Hematopoietic multipotent progenitor cell treated with erythropoietin and hydrocortisone succinate and interleukin-3 and kit ligand, for 6 days (in vitro differentiated cells): Measurements from ENCODE around the gene LIX1.
"Not testable (repeated sequence)": the region's sequence is repeated elsewhere in the genome, so short reads cannot be mapped to it uniquely, and the experiment has no call there.

Source experiments
- DNase-seq: peaks from one replicate; pipeline ENCODE4 v3.0.0-alpha.2; 2015

LIX1 gene

DNA sequence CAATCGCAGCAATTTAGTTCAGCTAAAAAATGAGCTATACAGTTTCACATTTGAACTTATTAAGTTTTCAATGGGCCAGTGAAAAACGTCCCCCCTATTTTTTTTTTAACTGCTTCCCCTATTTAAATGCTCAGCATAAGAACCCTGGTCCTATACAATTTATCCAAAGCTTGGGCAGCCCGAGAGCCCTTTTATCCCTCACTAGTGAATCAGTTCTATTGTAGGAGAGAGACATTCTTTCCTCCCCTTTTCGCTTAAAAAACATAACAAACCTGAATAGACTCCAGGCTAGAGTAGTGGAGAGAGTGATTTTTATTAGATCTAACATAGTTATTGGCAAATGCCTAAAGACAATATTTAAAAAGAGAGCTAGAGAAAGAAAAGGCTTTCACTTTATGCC is 1.4 kb downstream of the LIX1 start:
- DNase-seq, result no peak

DNA sequence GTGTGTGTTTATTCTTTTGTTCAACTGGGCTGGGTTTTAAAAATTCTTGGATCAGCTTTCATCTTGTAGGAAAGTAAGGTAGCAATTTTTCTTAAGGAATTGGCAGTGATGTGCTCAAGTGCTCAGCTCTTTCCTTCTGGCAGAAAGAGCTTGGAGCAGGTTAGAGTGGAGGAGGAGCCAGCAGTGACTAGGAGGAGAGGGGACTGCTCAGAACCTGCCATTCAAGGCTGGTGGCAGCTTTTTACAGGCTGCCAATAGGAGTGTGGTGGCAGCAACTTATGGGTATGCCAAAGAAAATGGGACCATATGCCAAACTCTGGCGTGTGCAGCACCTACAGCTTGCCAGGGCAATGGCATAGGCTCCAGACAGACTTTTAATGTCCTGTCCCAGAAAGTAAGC is 2.2 kb downstream of the LIX1 start:
- DNase-seq, result not testable (repeated sequence)

DNA sequence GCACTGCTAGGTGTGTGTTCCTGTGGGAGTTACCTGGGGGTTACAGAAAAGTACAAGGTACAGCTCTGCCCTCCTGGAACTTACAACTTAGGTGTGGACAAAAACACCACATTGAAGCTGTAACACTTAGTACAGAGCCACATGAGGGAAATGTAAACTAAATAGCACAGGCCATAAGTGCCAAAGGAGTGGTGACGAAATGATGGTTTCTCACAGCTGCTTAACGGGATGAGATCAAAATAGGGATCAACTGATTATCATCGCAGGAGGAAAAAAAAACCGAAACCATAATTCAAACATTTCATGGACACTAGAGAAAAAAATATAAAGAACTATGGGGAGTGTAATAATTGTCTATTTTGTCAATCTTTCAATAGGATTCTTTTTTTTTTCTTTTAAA is 5.9 kb downstream of the LIX1 start:
- DNase-seq, result no peak

DNA sequence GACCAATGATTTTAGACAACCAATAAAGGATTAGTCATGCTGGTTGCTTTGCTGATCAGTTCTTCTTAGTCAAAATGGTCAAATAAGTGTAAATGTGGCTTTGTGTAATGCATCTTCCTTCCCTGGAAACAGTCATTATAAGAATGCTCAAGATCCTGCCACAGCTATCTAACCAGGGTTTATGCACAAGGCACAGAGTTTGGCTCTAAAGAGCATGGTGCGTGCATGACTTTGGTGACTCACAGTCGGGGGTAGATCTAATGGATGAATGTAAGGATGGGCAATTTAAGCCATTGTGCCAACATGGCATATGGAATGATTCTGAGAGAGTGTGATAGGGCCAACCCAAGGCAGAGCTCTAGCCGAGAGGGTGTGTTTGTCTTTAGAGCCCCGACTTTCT is 6.5 kb downstream of the LIX1 start:
- no peak for DNase-seq

DNA sequence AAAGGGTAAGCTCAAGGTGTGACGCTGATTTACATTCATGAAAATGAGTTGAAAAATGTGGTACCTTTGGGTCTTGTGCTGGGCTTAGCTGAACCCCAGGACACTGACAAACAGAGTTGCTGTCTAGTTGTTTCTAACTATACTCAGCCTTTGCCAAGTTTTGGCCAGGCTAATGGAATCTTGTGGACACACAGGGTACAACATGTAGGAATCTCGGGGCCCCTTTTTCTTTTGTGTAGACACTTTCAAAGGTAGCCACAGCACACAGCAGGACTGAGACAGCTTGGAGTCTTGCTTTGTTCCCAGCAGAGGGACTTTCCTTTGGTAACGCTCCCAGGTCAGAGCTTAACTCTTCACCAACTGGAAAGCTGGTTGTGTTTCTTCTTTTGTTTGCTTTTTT is 7.8 kb downstream of the LIX1 start:
- DNase-seq, result no peak

DNA sequence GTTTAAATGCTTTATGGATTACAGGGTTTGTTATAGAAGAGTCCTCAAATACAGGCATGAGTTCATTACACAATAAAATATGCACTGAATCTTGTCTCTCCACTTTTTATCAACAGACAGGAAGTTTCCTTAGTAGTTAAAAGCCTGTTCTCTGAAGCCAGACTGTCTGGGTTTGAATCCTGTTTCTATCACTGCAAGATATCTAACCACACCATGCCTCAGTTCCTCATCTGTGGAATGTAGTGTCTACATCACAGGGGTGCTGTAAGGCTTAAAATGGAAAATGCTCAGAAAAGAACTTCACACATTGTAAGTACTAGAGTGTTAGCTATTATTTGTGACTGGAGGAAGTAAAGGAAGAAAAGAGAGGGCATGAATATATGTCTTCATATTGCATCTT is 9.3 kb downstream of the LIX1 start:
- DNase-seq, result no peak

DNA sequence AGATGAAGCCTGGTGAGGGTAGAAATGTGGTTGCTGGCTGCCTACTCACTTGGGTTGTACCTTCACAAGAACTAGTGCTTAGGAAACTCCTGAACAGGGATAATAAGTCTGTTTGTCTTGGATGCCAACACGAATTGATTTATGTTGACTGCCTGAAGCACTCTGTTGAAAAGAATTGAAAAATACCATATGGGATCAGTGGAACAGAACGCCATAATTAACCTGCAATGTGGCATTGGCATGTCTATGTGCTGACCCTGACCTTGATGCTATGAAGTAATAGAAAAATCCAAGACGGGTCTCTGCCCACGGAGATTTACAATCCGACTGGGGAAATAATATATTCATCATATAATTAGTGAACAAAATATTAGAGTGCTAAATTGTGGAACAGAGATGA is 10.5 kb downstream of the LIX1 start:
- DNase-seq, result no peak

DNA sequence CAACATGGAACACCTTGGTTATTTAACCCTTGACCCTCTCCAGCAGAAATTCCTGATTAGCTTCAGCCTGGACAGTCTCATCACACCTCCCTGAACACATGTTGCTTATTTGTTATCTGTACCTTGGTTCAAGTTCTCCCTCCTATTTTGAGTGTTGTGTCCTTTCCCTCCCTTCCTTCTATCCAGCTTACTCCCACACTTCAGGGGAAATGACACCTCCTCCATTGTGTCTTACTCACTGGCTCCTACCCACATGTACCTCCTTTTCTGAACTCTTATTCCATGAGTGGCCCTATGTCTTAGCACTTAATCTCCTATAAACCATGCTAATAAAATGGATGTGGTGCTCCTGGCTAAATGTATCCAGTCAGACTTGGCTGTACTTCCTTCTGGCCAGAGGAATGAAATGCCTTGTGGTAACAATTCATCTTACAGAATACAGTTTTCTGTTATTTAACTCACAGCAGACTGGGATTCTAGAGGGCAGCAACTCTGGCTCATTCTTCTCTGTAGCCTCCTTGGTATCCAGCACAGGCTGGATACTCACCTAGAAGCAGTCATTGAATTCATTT is 11.2 kb downstream of the LIX1 start:
- DNase-seq, result no peak

DNA sequence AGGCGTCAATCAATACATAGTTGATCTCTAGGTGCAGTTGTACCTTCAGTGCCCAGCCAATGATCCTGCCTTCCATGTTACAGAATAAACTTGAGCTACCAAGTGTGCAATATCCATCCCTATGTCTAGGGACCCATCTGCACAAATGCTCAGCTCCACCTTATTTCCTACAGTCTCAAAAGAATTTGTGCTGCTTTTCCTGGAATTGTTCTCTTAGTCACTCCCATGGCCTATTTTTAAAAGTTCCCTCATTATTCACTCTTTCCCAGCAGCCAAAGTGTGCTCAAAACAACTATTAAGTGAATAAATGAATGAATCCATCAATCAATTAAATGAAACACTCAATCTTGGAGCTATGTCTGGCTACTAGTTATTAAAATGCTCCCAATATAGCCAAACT is 14.7 kb downstream of the LIX1 start:
- DNase-seq, result no peak

DNA sequence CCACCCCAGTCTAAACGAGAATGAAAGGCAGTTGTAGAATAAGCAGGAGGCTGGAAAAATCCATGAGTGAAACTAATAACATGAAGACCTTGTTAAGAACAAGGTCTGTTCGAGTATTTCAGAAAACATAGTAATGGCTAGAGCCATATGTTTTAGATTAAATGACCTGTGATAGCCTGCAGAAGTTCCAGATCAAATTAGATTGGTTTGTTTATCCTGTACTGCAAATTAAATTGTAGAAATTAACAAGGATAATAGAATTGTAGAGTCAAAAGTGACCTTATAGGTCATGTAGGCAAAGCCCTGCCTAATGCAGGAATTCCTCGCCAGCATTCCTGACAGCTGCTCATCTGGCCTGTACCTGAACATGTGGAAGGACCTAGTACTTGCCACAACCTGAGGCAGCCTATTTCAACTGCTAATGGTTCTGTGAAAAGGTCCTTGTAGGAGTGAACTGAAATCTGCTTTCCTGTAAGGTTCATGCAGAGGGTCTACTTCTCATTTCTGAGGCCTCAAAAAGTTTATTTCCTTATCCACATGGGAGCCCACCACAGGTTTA is 17.2 kb downstream of the LIX1 start:
- no peak for DNase-seq

DNA sequence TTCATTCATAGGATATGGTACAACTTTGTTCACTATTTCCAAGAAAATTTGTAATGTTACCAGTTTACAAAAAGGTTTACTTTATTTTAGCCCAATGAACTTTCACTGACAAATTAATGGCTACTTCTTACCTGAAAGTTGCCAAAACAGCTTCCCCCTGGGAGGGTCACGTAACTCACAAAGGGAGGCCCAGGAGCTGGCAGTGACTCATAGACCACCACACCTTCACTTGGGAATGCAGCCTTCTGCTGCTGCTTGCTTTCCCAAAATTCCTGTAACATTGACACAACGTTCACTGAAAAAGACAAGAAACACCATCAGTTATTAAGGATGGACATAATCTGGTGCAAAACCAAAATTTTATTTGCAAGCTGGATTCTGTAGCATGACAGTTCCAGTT is 18.1 kb downstream of the LIX1 start:
- DNase-seq, result no peak

DNA sequence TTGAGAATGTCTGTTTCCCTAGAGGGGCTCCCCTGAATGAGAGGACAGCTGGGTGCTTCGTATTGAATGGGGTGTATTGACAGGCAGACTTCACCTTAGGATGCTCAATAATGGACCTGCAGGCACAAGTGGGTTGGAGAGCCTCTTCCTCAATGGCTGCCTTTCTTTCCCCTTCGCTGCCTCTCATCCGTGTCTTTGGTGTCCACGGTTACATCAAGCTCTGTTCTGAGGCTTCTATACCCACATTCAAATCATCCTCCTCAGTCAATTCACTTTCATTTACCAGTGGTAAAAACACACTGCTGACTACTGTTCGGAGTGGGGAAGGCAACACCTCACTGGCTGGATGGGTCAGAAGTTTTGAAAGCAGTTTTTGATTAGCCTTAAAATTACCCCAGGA is 20.6 kb downstream of the LIX1 start:
- no peak for DNase-seq

DNA sequence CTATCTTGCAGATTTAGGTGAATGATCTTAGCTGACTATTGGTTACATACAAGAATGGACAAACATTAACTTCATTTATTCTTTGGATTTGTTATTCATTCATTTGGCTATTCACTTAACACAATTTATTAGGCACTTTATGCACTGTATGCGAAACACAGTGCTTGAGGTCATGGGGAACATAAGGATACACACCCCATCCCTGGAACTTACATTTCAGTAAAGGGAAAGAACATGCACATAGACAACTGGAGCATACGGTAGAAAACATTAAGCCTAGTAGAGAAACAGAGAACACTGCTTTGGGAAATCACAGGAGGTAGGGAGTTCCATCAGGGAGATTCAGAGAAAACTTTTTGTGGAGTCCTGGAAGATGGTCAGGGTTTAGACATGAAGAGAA is 22.2 kb downstream of the LIX1 start:
- DNase-seq, result no peak

DNA sequence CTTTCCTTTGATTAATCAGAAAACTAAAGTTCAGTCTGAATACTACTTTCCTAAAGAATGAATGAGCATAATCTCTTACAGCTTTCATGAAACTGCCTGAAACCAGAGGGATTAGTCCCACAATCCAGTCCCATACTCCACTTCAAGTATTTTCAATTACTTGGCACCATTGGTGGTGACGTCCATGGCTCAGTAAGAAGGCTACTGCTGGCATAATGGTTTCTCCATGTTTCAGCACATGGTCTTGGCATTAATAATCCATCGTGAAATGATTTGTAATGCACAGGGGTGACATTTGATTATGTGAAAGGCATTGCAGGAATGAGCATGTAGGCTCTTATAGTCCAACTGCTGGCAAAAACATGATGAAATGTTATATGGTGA is 23.4 kb downstream of the LIX1 start:
- DNase-seq, result no peak

DNA sequence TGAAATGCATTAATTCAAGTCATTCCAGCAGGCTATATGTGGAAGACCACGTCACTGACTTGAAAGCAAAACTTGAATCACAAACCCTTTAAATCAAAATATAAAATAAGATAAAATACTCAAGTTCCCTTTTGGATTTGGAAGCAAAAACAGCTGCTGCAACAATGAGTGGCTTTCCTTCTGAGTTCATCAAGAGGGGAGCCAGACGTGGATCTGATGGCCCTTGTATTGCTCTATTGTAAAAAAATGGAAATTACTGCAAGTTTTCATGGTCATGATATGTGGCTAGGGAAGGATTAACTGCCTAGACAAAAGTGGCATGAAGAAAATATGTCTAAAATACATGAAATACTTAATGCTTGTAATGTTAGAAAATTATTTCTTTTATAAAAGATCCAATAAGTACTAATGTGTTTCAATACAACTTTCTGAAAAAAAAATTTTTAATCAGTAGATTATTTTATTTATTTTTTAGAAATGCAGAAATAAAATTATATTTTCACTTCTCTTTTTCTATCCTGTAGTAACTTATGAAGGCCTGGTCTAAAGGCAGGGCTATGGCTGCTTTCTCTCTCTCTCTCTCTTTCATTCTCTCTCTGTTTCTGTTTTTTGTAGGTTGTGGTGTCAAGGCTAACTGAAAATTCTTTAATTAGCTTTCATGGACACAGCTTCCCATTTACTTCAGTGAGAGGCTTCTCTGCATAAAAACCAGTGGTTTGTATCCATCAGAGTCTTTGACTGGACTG is 24.0 kb downstream of the LIX1 start:
- DNase-seq, result no peak

DNA sequence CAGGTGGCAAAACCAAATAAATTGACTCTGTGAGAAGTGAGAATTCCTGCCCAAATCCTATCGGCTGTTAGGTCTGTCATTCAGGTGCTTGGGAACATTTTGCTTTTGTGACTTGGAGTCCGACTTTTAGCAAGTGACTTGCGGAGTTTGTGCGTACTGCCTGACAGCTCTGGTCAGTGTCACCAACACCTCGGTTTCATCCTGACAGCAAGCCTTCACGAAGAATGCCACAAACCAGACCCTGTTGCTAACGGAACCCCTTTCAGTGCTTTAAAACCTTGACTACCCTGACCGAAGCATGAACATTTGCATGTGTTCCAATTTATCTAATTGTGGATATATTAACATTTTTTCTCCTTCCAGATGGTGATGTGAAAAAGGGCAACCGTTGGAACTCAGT is 26.5 kb downstream of the LIX1 start:
- no peak for DNase-seq

DNA sequence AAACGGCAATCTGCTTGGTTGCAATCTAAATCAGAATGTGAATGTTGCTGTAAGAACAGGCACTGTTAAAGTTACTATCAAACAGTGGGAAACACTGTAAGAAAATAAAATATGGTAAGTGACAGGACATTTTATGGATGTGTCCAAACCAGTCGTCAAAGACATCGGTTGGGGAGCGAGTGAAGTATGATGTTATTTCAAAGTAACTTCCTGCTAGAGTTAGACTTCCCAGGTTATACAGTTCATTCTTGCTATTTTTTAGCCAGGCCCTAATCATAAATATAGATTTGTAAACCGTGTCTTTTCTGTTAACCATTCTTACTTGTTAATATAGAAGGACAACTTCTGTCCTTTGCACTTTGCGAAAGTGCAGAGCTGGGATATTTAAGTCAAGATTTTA is 30.2 kb downstream of the LIX1 start:
- DNase-seq, result no peak

DNA sequence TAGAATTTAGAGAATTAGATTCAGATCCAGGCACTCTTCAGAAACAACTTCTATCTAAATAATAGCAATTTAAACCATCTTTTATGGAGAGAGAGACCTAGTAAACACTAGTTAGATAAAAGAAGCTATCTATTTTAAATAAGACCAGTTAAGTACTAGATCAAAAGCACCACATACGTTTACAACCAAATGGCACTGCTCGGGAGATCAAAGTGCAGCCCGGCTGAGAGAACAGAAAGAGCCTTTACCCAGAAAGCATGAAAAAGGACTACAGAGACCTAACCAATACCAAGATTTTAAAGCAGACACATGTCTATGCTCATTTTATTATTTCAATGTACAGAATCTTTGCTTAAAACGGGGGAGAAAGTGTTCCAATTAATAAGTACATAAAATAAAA is 30.8 kb downstream of the LIX1 start:
- no peak for DNase-seq

DNA sequence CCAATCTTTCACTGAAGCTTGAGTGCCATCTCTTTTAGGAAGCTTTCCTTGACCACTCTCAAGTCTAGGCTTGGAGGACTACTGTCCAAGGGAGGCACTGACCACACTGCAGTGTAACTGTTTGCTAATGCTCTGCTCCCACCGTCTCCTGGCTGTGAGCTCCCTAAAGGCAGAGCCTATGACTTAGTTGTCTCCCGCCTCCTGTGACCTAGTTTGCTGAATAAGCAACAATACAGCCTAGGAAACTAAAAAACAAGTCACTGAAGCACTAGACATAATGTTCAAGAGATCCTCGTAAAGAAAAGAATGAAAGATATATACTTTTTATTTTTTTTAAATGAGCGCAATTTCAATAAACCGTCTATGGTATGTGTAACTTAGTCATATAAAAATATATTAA is 31.4 kb downstream of the LIX1 start:
- DNase-seq, result no peak

DNA sequence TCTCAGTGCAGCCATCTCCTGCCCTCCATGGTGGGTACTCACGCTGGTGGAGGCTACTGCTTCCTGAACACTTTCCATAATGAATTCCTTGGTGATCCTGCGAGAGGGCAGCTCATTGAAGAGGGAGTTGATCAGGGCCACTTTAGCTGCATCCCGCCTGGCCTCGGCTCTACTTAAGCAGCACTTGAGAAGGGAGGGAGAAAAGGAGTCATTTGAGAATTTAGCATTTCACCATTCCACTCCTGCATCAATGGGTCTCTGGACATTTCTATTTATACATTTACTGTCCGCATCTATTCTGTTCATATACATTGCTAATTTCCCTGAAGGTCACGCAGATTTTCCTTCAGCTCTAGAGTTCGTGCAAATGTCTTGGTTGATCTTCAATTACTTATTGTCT is 35.1 kb downstream of the LIX1 start:
- no peak for DNase-seq

DNA sequence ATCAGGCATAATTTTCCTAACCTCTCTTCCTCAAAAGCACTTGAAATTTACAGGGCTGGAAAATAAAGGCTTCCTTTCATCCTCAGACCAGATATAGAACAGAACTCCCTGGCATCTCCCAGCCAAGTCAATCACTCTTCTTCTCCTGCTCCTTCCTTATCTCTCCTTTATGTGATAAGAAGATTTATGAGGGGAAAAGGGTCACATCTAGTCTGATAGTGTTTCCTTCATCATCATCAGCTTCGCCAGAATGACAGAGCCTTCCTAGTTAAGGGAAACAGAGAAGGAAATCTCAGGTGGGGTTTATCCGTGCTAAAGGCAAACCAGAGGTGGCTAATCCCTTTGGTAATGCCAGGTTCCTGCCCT is 36.2 kb downstream of the LIX1 start:
- no peak for DNase-seq

DNA sequence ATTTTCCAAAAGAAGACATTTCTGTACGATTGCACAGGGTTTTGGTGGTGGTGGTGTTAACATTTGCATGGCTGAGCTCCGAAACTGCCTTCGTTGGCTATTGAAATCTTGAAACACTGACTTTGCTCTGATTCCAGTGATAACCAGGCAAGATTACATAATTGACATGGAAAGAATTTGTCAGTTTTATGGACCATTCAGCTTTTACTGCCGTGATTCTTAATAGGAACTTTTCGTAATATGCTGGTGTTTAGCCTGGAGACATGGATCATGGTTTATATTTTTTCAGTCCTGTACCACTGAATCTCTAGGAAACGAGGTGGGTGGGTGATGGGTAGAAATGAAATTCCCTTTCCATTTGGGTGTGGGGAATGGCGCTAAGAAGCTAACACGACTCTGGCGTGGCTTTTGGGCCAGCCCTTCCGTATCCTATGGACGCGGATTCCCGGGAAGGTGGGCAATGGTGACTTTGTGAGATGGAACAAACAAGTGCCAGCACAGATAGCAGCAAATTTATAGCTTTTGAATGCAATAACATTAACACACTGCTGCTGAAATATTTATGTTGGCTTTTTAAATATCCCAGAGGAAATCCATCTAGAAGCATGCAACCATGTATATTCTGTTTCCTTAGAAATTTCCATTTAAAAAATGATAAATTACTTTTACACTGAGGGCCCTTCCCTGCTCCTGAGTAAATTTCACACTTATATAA is 36.8 kb downstream of the LIX1 start:
- DNase-seq, result no peak

DNA sequence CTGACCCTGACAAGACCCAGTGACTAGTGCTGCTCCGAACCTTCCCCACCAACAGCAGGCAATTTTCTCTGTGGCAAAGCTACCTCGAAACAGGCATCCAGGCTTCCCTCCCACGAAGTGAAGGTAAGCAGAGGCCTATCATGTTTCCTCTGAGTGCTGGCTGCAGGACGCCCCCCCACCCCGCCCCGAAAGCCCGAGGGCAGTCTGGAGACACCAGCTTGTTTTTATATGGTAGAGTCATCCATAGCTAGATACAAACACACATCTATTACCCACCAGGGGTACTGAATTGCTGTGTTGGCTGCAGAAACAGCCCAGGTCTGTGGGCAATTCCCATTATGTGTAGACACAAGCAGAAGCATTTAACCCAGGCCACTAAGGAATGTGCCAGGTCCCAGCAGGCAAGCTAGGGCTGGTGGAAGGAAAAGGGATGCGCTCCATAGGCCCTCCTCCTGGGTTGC is 40.4 kb downstream of the LIX1 start:
- DNase-seq, result no peak

DNA sequence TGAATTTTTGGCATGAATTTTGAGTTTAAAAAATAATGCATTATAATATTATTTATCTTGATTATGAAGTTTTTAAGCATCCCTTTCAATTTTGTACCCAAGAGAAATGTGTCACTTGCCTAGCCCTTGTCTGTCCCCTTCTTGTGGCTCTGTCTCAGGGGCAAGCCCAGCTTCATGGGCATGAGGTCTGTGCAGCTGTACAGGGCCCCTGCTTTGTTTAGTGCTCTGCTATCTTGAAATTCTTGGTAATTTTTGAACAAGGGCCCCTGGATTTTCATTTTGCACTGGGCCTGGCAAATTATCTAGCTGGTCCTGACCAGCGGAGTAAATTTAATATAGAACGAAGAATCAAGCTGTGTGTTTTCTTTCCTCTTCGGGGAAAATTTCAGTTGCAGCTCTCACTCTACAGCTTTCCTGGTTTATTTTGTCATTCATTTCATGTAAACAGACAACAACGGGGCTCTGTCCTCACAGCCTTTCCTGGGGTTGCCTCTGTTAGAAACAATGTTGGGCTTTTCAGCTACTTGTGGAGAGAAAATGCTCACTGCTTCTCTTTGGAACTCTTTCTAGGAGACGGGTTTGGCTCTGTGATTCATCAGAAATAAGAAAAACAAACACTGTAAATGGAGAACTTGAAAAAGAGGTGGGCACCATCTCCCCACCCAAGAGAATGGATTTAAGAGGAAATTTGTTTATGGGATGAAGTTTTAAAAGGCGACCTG is 41.1 kb downstream of the LIX1 start:
- no peak for DNase-seq
